ENCODE data around the gene TTLL6.

The TTLL6 gene

GRCh38 chr17:48730240-48730550 lies 86.8 kb downstream of the TTLL6 start:
- DNase-seq = no peak
- Histone ChIP-seq H3K27ac (no peak overlapping the region), H3K4me3 (ENCODE audit: low read depth, low read length) (no peak overlapping the region), H3K36me3 (replicated peaks) (no peaks in the 10 kb centered on the region), H3K27me3 (replicated peaks) (peaks cover 97% of the 10 kb centered on the region)
- in situ Hi-C loops (cut with HindIII; ENCODE audit: low pct_ligation_motif_present, low sequenced_read_pairs) = no loop called here
- no peak for TF ChIP-seq CTCF (IDR thresholded peaks at IDR 0.05; ENCODE audit: low read depth, low read length, missing control alignments)

DNA sequence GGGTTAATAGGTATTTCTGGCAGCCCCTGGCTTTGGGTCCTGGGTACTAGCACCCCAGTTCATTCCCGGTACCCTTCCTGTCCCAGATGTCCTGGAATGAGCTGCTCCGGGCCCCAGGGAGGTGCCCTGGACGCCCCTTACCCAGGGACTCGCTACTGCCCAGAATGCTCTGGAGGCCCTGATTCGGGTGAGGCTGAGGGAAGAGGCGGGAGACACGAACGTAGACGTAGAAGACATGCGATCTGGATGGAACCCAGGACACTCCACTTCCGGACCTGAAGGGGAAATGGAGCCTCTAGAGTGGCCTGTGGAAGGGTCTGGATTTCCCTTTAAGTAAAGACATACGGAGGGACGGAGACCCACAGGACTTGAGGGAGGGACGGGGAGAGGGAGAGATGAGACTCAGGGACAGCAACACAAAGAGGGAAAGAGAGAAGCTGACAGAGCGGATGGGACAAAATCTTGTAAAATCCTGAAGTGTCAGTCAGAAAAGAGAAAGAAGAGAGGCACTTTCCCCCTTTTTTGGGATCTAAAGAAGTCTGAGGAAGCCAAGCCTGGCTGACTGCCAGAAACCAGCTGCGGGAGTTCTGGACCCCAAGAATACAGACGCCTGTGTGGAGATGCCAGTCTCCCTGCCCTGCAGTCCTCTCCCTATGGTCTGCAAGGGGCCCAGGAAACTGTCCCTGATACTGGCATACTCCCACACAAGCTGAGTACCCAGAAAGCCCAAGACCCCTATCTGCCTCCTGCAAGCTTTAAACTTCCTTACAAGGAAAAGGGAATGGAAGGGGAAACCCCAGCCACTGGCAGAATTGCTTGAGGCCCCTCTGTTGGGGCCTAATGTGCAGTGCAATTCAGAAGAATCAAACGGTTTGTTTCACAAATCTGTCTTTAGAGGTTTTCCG lies 87.4 kb downstream of the TTLL6 start:
- H3K4me3 ChIP-seq (ENCODE audit: low read depth, low read length) = no peak overlapping the region
- in situ Hi-C loops (cut with HindIII; ENCODE audit: low pct_ligation_motif_present, low sequenced_read_pairs) = no loop called here
- no peak overlapping the region for H3K27ac ChIP-seq
- H3K36me3 ChIP-seq (replicated peaks) = no peaks in the 10 kb centered on the region
- no peak for TF ChIP-seq CTCF (IDR thresholded peaks at IDR 0.05; ENCODE audit: low read depth, low read length, missing control alignments)
- DNase-seq = no peak
- H3K27me3 ChIP-seq (replicated peaks) = peaks cover 97% of the 10 kb centered on the region

DNA sequence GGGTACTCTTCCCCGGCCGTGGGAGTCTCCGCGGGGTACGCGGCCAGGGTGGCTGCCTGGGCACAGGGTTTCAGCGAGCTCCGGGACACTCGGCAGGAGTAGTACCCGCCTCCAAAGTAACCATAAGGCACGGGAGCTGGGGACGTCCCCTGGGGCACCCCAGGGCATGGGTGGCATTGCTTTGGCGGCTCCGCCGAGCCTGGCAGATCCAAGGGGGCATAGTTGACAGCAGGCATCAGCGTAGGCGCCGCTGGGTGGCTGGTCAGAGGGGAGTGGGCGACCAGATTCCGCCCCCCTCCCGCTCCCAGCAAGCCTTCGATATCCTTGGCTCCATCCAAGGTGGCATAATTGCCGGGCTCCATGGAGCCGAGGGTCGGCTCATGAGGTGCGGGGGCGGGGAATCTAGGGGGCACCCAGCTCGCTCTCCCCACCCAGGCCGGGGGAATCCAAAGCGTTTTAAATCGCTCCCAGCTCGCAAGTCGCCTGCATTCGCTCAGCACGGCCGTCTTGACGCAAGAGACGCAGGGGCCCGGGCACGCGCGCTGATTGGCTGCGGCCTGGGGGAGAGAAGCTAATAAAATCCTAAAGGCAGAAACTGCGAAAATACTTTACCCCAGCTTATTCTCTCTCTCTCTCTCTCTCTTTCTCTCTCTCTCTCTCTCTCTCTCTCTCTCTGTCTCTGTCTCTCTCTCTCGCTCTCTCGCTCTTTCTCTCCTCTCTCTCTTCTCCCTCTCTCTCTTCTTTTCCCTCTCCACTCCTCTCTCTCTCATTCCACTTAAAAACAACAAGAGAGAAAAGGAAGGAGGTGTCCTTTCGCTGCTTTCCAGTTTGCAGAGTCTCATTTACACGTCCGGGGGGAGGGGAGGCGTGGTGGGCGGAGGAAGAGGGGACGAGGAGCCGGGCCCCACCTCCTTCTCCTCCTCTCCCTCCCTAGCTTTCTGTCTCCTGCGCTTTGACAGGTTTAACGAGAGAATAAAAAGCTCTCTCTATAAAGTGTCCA lies 88.5 kb downstream of the TTLL6 start, which contains the start of gene HOXB13:
TSS of gene HOXB13 (minus strand) at position 519 of the 1,000 bp plus-strand sequence. CDS start at position 362, 157 bp downstream.
- H3K27ac ChIP-seq = no peak within 1 kb of the TSS
- no peak for TF ChIP-seq CTCF (IDR thresholded peaks at IDR 0.05; ENCODE audit: low read depth, low read length, missing control alignments)
- H3K27me3 ChIP-seq (replicated peaks) = peaks cover 97% of the 10 kb centered on the region
- in situ Hi-C loops (cut with HindIII; ENCODE audit: low pct_ligation_motif_present, low sequenced_read_pairs) = no loop called here
- DNase-seq = no peak
- no peaks in the 10 kb centered on the region for H3K36me3 ChIP-seq (replicated peaks)
- H3K4me3 ChIP-seq (ENCODE audit: low read depth, low read length) = no peak within 1 kb of the TSS

DNA sequence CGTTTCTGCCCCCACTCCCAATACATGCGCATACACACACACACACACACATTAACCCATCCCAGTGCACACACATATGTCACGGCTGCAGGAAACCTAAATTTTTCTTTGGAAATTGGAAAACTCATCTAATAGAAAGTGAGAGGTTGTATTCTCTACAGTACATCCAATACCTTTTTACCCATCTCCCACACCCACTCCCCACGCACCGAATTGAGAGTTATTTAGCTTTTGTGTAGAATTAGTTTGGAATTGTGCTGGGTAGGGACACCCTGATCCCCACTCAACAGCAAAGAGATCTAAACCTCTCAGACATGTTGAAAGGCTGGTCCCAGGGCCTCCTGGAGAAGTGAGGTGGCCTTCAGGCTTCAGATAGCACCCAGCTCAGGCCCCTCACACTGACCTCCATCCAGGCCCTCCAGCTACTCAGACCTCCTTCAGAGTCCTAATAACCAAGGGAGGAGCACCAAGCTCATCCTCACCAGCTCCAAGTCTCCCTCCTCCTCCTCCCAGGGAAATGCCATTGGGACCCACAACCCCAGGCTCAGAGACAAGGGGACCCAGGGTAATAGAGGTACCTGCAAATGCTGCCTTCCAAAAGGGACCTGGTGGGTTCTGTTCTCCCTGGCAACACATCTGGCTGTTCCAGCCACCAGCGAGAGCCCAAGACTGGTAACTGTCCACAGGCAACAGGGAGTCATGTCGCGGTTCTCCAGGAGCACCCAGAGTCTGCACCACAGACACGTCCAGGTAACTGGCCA lies 89.4 kb downstream of the TTLL6 start:
- no peak for DNase-seq
- TF ChIP-seq CTCF (IDR thresholded peaks at IDR 0.05; ENCODE audit: low read depth, low read length, missing control alignments) = no peak
- Histone ChIP-seq H3K36me3 (replicated peaks) (no peaks in the 10 kb centered on the region), H3K27ac (no peak overlapping the region), H3K27me3 (replicated peaks) (peaks cover 97% of the 10 kb centered on the region), H3K4me3 (ENCODE audit: low read depth, low read length) (no peak overlapping the region)
- in situ Hi-C loops (cut with HindIII; ENCODE audit: low pct_ligation_motif_present, low sequenced_read_pairs) = no loop called here

DNA sequence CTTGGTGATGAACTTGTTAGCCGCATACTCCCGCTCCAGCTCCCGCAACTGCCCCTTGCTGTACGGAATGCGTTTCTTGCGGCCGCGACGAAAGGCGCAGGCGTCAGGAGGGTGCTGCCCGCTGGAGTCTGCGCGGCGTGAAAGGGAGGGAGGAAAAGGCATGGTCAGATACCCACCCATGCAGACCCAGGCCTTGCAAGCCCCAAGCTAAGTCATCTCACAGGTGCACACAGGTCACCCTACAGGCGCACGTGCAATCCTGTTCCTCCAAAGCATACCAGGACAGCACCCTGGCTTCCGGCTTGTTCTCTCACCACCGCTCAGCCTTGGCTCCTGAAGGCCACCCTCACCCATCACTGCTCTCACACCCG lies 90.1 kb downstream of the TTLL6 start:
- Histone ChIP-seq H3K27me3 (replicated peaks) (peaks cover 97% of the 10 kb centered on the region), H3K36me3 (replicated peaks) (no peaks in the 10 kb centered on the region), H3K27ac (no peak overlapping the region), H3K4me3 (ENCODE audit: low read depth, low read length) (no peak overlapping the region)
- in situ Hi-C loops (cut with HindIII; ENCODE audit: low pct_ligation_motif_present, low sequenced_read_pairs) = no loop called here
- DNase-seq = no peak
- no peak for TF ChIP-seq CTCF (IDR thresholded peaks at IDR 0.05; ENCODE audit: low read depth, low read length, missing control alignments)

Measured in brain microvascular endothelial cell (primary cell).